PC-3 (cell line): ENCODE results near the gene STPG2. TPM values are rescaled to one million over a fixed set of nuclear protein-coding genes. Genes with fewer than 3 reads are reported as not detected.

Experiments
- ATAC-seq: fragments of 200-7000 bp; cut with Tn5 transposase; 2 replicates; pipeline ENCODE4 v1.9.1; 2020; ENCODE audit warnings: mild to moderate bottlenecking, moderate library complexity
- BruUV-seq: library from RNA; stranded (reverse); fragments of 400-500 nt; replicated peaks from 2 replicates; lab custom pipeline; 2021; lab: Mats Ljungman, UMichigan
- CTCF ChIA-PET: fragments of 300-600 bp; sonication (Branson Sonifier 250); formaldehyde crosslinking; loops from one replicate; lab custom pipeline; 2022; ENCODE audit warnings: antibody characterized with exemption; lab: Charles Lee
- POLR2A ChIA-PET: fragments of 300-600 bp; sonication (Branson Sonifier 250); formaldehyde crosslinking; loops from one replicate; lab custom pipeline; 2022; ENCODE audit warnings: antibody characterized with exemption; ENCODE audit not compliant: unreplicated experiment; lab: Charles Lee
- DNase-seq: peaks from one replicate; pipeline ENCODE4 v3.0.0-alpha.2; 2015
- H2AFZ ChIP-seq: fragments of 300-600 bp; sonication (generic); 2 replicates; pipeline ENCODE4 v1.6.0; 2016; ENCODE audit warnings: antibody characterized with exemption, low read length
- H3F3A ChIP-seq: fragments of 300-600 bp; sonication (generic); one replicate; pipeline ENCODE4 v1.6.0; 2017; ENCODE audit warnings: antibody characterized with exemption, low read length, control low read depth, mild to moderate bottlenecking; ENCODE audit not compliant: unreplicated experiment
- H3K27ac ChIP-seq: fragments of 300-600 bp; sonication (generic); 2 replicates; pipeline ENCODE4 v1.5.1; 2016; ENCODE audit warnings: mild to moderate bottlenecking, low read length
- H3K27me3 ChIP-seq: fragments of 300-600 bp; sonication (generic); 2 replicates; pipeline ENCODE4 v1.6.1; 2016; ENCODE audit warnings: low read length, mixed read lengths
- H3K36me3 ChIP-seq: fragments of 300-600 bp; sonication (generic); 2 replicates; pipeline ENCODE4 v1.6.1; 2016; ENCODE audit warnings: low read depth, mixed run types, low read length, mixed read lengths
- H3K4me1 ChIP-seq: fragments of 300-600 bp; sonication (generic); 2 replicates; pipeline ENCODE4 v1.5.1; 2016; ENCODE audit warnings: low read length; ENCODE audit not compliant: insufficient read depth
- H3K4me2 ChIP-seq: fragments of 300-600 bp; sonication (generic); 2 replicates; pipeline ENCODE4 v1.6.0; 2016; ENCODE audit warnings: low read length
- H3K4me3 ChIP-seq: fragments of 300-600 bp; sonication (generic); 2 replicates; pipeline ENCODE4 v1.5.1; 2016; ENCODE audit warnings: mild to moderate bottlenecking, low read length, mixed read lengths
- H3K79me2 ChIP-seq: fragments of 300-600 bp; sonication (generic); 2 replicates; pipeline ENCODE4 v1.6.1; 2017; ENCODE audit warnings: low read length, mixed read lengths
- H3K9ac ChIP-seq: fragments of 300-600 bp; sonication (generic); 2 replicates; pipeline ENCODE4 v1.6.0; 2016; ENCODE audit warnings: mild to moderate bottlenecking, low read length
- H3K9me2 ChIP-seq: fragments of 300-600 bp; sonication (generic); replicated peaks from 2 replicates; pipeline ENCODE4 v1.6.1; 2016; ENCODE audit warnings: mixed run types, low read length, mixed read lengths
- H3K9me3 ChIP-seq: fragments of 300-600 bp; sonication (generic); 2 replicates; pipeline ENCODE4 v1.6.1; 2016; ENCODE audit warnings: low read length, mixed read lengths
- H4K20me1 ChIP-seq: fragments of 300-600 bp; sonication (generic); 2 replicates; pipeline ENCODE4 v1.6.1; 2016; ENCODE audit warnings: low read length, mixed read lengths
- CTCF ChIP-seq: fragments of 300-600 bp; sonication (generic); conservative IDR thresholded peaks from 2 replicates; pipeline ENCODE4 v1.5.1; 2017; ENCODE audit warnings: antibody characterized with exemption, low read depth, mild to moderate bottlenecking, low read length
- EZH2 ChIP-seq: fragments of 300-600 bp; sonication (generic); IDR thresholded peaks from one replicate; pipeline ENCODE4 v1.6.1; 2017; ENCODE audit warnings: antibody characterized with exemption, mild to moderate bottlenecking, low read length; ENCODE audit not compliant: unreplicated experiment
- EZH2phosphoT487 ChIP-seq: fragments of 300-600 bp; sonication (generic); IDR thresholded peaks from 2 replicates; pipeline ENCODE4 v1.6.1; 2018; ENCODE audit warnings: mild to moderate bottlenecking, antibody characterized with exemption, low read length, borderline replicate concordance
- intact Hi-C: fragments of 100-400 bp; cut with micrococcal nuclease; formaldehyde crosslinking; loops from 2 replicates; pipeline ENCODE4 v1.9.0; 2023
- total RNA-seq: library from RNA; depleted of rRNA; stranded (reverse); fragments of >200 nt; gene quantifications from 2 replicates; pipeline ENCODE4 v1.2.3, GENCODE V29; 2014

The STPG2 gene
- total RNA-seq, 1 experiment from 2014 or later = not detected

- no peaks in the 10 kb centered on the region for H3K9me3 ChIP-seq
- peak overlapping the region; percentile 37 for H3K27ac ChIP-seq
- intact Hi-C loops = no loop called here
- ATAC-seq = peak; percentile 99
- no peaks in the 10 kb centered on the region for H3F3A ChIP-seq
- no TSS peak for BruUV-seq
- H3K27me3 ChIP-seq = no peaks in the 10 kb centered on the region
- H3K9me2 ChIP-seq = no peaks in the 10 kb centered on the region
- POLR2A ChIA-PET = interaction anchor here (0.6 kb wide), 1 partner anchor 24 kb away, joined by 8 read pairs; no protein-coding TSS in a partner anchor
- CTCF ChIA-PET = no interaction called here
- peak overlapping the region; percentile 73 for H3K4me2 ChIP-seq
- H4K20me1 ChIP-seq = no peaks in the 10 kb centered on the region
- no peak for TF ChIP-seq EZH2
- TF ChIP-seq CTCF = no peak
- TF ChIP-seq EZH2phosphoT487 = no peak
- peak; percentile 90 for DNase-seq
- H2AFZ ChIP-seq = peak overlapping the region; percentile 53; the same call in 1 of the 2 replicates
- H3K79me2 ChIP-seq = no peaks in the 10 kb centered on the region
- H3K36me3 ChIP-seq = no peaks in the 10 kb centered on the region
- peaks cover 20% of the 10 kb centered on the region for H3K4me1 ChIP-seq
- no peak overlapping the region for H3K4me3 ChIP-seq
- H3K9ac ChIP-seq = no peak overlapping the region
Observed at GRCh38 chr4:98166025-98166730, 22.9 kb upstream of the STPG2 start.

GRCh38 chr4:98162696-98163095, 19.4 kb upstream of the STPG2 start:
- BruUV-seq = no TSS peak
- no peak for DNase-seq
- intact Hi-C loops = no loop called here

More at GRCh38 chr4:98162696-98163095, 19.4 kb upstream of the STPG2 start:
- no peak overlapping the region for H3K27ac ChIP-seq
- no peak overlapping the region for H3K4me2 ChIP-seq
- H3K79me2 ChIP-seq = no peaks in the 10 kb centered on the region
- ChIA-PET CTCF (no interaction called here), POLR2A (no interaction called here)
- H3K9me2 ChIP-seq = no peaks in the 10 kb centered on the region
- no peaks in the 10 kb centered on the region for H3K9me3 ChIP-seq
- no peaks in the 10 kb centered on the region for H3F3A ChIP-seq
- no peak overlapping the region for H3K4me3 ChIP-seq
- no peaks in the 10 kb centered on the region for H3K36me3 ChIP-seq
- no peak overlapping the region for H2AFZ ChIP-seq
- no peak for ATAC-seq
- TF ChIP-seq CTCF (no peak), EZH2 (no peak)
- H3K27me3 ChIP-seq = no peaks in the 10 kb centered on the region
- H3K9ac ChIP-seq = no peak overlapping the region
- H3K4me1 ChIP-seq = peaks cover 20% of the 10 kb centered on the region
- no peaks in the 10 kb centered on the region for H4K20me1 ChIP-seq
